Ectodermal cell (in vitro differentiated cells): Measurements from ENCODE around the gene SCGB1A1.

ENCODE experiments used
- H3K27ac ChIP-seq: 2 replicates; pipeline ENCODE4 v1.7.0; 2013; ENCODE audit warnings: mild to moderate bottlenecking, low read depth, low read length; ENCODE audit not compliant: insufficient read depth, poor library complexity, severe bottlenecking
- H3K27me3 ChIP-seq: 2 replicates; pipeline ENCODE4 v1.7.0; 2013; ENCODE audit warnings: mild to moderate bottlenecking, low read length; ENCODE audit not compliant: insufficient read depth, control insufficient read depth, poor library complexity, severe bottlenecking
- H3K36me3 ChIP-seq: one replicate; pipeline ENCODE4 v1.7.0; 2013; ENCODE audit warnings: low read length; ENCODE audit not compliant: control insufficient read depth, insufficient read depth
- H3K4me1 ChIP-seq: one replicate; pipeline ENCODE4 v1.7.0; 2013; ENCODE audit warnings: low read length; ENCODE audit not compliant: control insufficient read depth, insufficient read depth
- H3K4me3 ChIP-seq: 2 replicates; pipeline ENCODE4 v1.7.0; 2013; ENCODE audit warnings: low read depth, low read length, control low read depth; ENCODE audit not compliant: insufficient read depth
- H3K9me3 ChIP-seq: 2 replicates; pipeline ENCODE4 v1.7.0; 2013; ENCODE audit warnings: mild to moderate bottlenecking, low read length, moderate library complexity; ENCODE audit not compliant: control insufficient read depth
- WGBS, 2 experiments: methylation state at CpG; one replicate each; pipeline ENCODE4 v1.1.7; 2013; ENCODE audit warnings: missing lambda C conversion rate in 2 of 2; 5-methylcytosine and 5-hydroxymethylcytosine counted together

SCGB1A1 gene

GRCh38 chr11:62433904-62434276 is 15.1 kb downstream of the SCGB1A1 start:
- 64 to 72% methylated on average over 6 of the region's 6 CpGs for WGBS, 2 experiments

DNA sequence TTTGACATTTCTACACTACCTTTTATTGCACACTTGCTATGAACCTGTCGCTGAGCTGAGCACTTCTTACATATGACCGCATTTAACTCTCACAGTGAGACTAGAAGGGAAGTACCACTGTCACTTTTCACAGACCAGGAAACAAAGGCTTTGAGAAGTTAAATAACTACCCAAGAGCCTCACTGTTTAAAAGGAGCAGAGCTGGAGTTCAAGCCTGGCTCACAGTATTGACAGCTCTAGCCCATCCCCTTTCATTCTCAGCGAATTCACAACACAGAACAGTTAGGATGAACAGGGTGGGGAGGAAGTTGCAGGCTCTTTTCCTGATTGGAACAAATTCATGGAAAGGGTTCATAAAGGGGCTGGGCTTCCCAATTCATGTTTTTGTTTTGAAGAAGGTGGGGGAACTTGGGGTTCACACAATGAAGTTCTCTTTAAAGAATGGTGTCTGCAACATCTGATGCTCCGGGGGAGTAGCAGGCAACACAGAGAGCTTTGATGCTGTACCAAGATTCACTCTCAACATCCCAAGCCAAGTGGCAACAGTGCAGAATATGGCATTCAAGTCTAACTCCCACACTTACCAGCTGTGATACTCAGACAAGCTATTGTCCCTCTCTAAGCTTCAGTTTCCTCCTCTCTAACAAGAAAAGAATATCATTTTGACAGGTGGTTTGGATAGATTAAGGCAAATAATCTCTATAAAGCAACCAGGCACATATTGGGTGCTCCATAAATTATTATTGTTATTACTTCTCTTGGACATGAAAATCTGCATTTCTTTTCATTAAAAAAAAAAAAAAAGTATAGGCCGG is 17.2 kb downstream of the SCGB1A1 start:
- Histone ChIP-seq H3K27me3 (no peaks in the 10 kb centered on the region), H3K36me3 (no peaks in the 10 kb centered on the region), H3K27ac (no peak overlapping the region), H3K9me3 (no peaks in the 10 kb centered on the region), H3K4me1 (peaks cover 6% of the 10 kb centered on the region), H3K4me3 (no peak overlapping the region)
- 88 to 92% methylated on average over 5 of the region's 5 CpGs for WGBS, 2 experiments

More at GRCh38 chr11:62433904-62434276, 15.1 kb downstream of the SCGB1A1 start:
- H3K27ac ChIP-seq = no peak overlapping the region
- H3K36me3 ChIP-seq = no peaks in the 10 kb centered on the region
- no peak overlapping the region for H3K4me3 ChIP-seq
- H3K27me3 ChIP-seq = no peaks in the 10 kb centered on the region
- no peaks in the 10 kb centered on the region for H3K9me3 ChIP-seq
- H3K4me1 ChIP-seq = peaks cover 6% of the 10 kb centered on the region

DNA sequence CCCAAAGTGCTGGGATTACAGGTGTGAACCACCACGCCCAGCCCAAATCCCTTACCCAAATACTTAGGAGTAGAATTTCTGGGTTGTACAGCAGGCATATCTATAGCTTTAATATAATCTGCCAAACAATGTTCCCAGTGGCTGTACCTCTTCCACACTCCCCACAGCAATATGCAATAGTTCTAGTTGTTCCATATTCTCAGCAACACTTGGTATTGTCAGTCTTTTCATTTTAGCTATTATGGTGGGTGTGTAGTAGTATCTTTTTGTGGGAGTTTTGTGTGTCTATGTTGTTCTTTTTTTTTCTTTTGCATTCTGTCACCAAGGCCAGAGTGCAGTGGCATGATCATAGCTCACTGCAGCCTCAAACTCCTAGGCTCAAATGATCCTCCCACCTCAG is 18.8 kb downstream of the SCGB1A1 start:
- Histone ChIP-seq H3K27me3 (no peaks in the 10 kb centered on the region), H3K9me3 (no peaks in the 10 kb centered on the region), H3K4me1 (peaks cover 6% of the 10 kb centered on the region), H3K27ac (no peak overlapping the region), H3K4me3 (no peak overlapping the region), H3K36me3 (no peaks in the 10 kb centered on the region)
- WGBS, 2 experiments = 75 to 95% methylated on average over 1 of the region's 1 CpG

DNA sequence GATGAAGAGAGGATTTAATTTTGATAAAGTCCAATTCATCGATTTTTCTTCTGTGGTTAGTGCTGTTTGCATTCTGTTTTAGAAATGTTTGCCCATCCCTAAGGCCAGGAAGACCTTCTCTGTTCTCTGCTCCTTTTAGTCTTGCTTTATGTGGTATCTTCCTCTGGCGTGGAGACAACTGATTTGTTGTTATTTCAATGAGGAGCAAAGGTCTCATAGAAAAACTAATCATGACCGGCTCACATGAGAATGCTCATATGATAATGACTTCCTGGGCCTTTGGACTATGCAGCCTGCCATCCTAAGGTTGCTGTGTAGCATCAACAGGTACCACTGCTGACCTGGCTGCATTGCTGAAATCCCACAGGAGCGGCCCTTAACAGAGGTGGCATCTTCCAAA is 19.8 kb downstream of the SCGB1A1 start:
- no peaks in the 10 kb centered on the region for H3K36me3 ChIP-seq
- 87 to 93% methylated on average over 4 of the region's 4 CpGs for WGBS, 2 experiments
- H3K4me3 ChIP-seq = no peak overlapping the region
- peaks cover 2% of the 10 kb centered on the region for H3K4me1 ChIP-seq
- H3K9me3 ChIP-seq = no peaks in the 10 kb centered on the region
- H3K27ac ChIP-seq = no peak overlapping the region
- no peaks in the 10 kb centered on the region for H3K27me3 ChIP-seq

- WGBS, 2 experiments = 86 to 89% methylated on average over 23 of the region's 23 CpGs
Observed at GRCh38 chr11:62439785-62440602, 21.2 kb downstream of the SCGB1A1 start.

GRCh38 chr11:62443390-62444235 is 24.8 kb downstream of the SCGB1A1 start:
- no peaks in the 10 kb centered on the region for H3K27me3 ChIP-seq
- H3K4me1 ChIP-seq = no peaks in the 10 kb centered on the region
- H3K4me3 ChIP-seq = no peak overlapping the region
- H3K27ac ChIP-seq = no peak overlapping the region
- H3K9me3 ChIP-seq = no peaks in the 10 kb centered on the region
- WGBS, 2 experiments = 94 to 95% methylated on average over 17 of the region's 17 CpGs
- H3K36me3 ChIP-seq = no peaks in the 10 kb centered on the region

More at GRCh38 chr11:62439785-62440602, 21.2 kb downstream of the SCGB1A1 start:
- Histone ChIP-seq H3K27ac (no peak overlapping the region), H3K27me3 (no peaks in the 10 kb centered on the region), H3K4me3 (no peak overlapping the region), H3K4me1 (no peaks in the 10 kb centered on the region), H3K9me3 (no peaks in the 10 kb centered on the region), H3K36me3 (no peaks in the 10 kb centered on the region)

DNA sequence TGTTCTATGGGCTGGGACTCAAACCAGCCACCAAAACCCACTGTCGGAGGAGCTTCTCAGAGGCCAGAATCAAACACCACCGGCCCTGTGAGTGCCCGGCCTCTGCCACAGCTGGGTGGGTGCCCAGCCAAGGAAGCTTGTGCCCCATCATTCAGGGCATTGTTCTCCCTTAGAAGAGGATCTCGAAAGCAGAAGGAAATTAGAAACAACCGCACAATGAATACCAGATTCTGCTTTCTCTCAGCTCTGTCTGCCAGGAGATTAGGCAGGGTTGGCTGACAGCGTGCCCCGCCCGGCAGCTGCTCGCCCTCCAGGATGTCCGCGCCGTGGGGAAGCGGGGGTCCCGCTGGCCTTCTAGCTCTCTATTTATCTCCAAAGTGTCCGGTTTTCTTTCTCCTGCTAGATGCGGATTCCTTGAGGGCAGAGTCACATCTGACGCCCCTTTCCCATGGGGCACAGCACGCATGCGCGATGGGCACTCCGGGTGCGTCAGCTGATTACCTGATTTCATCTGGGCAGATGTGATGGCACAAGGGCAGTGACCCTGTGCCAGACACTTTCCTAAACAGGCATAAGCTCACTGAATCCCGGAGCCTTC is 25.5 kb downstream of the SCGB1A1 start:
- Histone ChIP-seq H3K27ac (no peak overlapping the region), H3K27me3 (no peaks in the 10 kb centered on the region), H3K36me3 (no peaks in the 10 kb centered on the region), H3K4me3 (no peak overlapping the region), H3K9me3 (no peaks in the 10 kb centered on the region), H3K4me1 (no peaks in the 10 kb centered on the region)
- 94 to 95% methylated on average over 23 of the region's 23 CpGs for WGBS, 2 experiments

- Histone ChIP-seq H3K9me3 (no peaks in the 10 kb centered on the region), H3K4me1 (no peaks in the 10 kb centered on the region), H3K27me3 (no peaks in the 10 kb centered on the region), H3K27ac (no peak overlapping the region), H3K4me3 (no peak overlapping the region), H3K36me3 (no peaks in the 10 kb centered on the region)
- WGBS, 2 experiments = 86 to 89% methylated on average over 9 of the region's 9 CpGs
Observed at GRCh38 chr11:62444835-62445234, 26.0 kb downstream of the SCGB1A1 start.

GRCh38 chr11:62445314-62445740 is 26.5 kb downstream of the SCGB1A1 start:
- 92 to 97% methylated on average over 4 to 5 of the region's 5 CpGs for WGBS, 2 experiments

More at GRCh38 chr11:62445314-62445740, 26.5 kb downstream of the SCGB1A1 start:
- Histone ChIP-seq H3K9me3 (no peaks in the 10 kb centered on the region), H3K27me3 (no peaks in the 10 kb centered on the region), H3K27ac (no peak overlapping the region), H3K36me3 (no peaks in the 10 kb centered on the region), H3K4me1 (no peaks in the 10 kb centered on the region), H3K4me3 (no peak overlapping the region)
